Mesendoderm (in vitro differentiated cells): ENCODE measurements around the gene HOTAIR.

ENCODE experiments used
- DNase-seq: peaks from one replicate; pipeline ENCODE4 v3.0.0; 2013
- H2AK5ac ChIP-seq: 2 replicates; pipeline ENCODE4 v1.6.1; 2013; ENCODE audit warnings: low read length, inconsistent platforms
- H2BK120ac ChIP-seq: 2 replicates; pipeline ENCODE4 v1.6.1; 2013; ENCODE audit warnings: low read depth, mild to moderate bottlenecking, low read length, moderate library complexity, mixed read lengths
- H2BK15ac ChIP-seq: replicated peaks from 2 replicates; pipeline ENCODE4 v1.6.1; 2013; ENCODE audit warnings: low read depth, mild to moderate bottlenecking, moderate library complexity
- H2BK5ac ChIP-seq: 2 replicates; pipeline ENCODE4 v1.6.1; 2013; ENCODE audit warnings: low read length, inconsistent platforms
- H3K18ac ChIP-seq: 2 replicates; pipeline ENCODE4 v1.6.1; 2013; ENCODE audit warnings: mild to moderate bottlenecking, low read length, mixed read lengths
- H3K23ac ChIP-seq: one replicate; pipeline ENCODE4 v1.6.1; 2013; ENCODE audit warnings: low read length
- H3K27ac ChIP-seq: 2 replicates; pipeline ENCODE4 v1.5.1; 2013; ENCODE audit warnings: low read depth, mild to moderate bottlenecking, inconsistent platforms, low read length, moderate library complexity
- H3K27me3 ChIP-seq: 2 replicates; pipeline ENCODE4 v1.6.1; 2013; ENCODE audit warnings: low read length, control low read depth, mild to moderate bottlenecking, inconsistent platforms; ENCODE audit not compliant: insufficient read depth, poor library complexity
- H3K36me3 ChIP-seq: 2 replicates; pipeline ENCODE4 v1.6.1; 2013; ENCODE audit warnings: low read length, inconsistent platforms; ENCODE audit not compliant: control insufficient read depth, insufficient read depth
- H3K4ac ChIP-seq: one replicate; pipeline ENCODE4 v1.6.1; 2013; ENCODE audit warnings: low read depth, mild to moderate bottlenecking, low read length, moderate library complexity
- H3K4me1 ChIP-seq: 2 replicates; pipeline ENCODE4 v1.6.1; 2013; ENCODE audit warnings: low read depth, low read length, inconsistent platforms; ENCODE audit not compliant: control insufficient read depth
- H3K4me2 ChIP-seq: 2 replicates; pipeline ENCODE4 v1.6.1; 2013; ENCODE audit warnings: low read length
- H3K4me3 ChIP-seq: 2 replicates; pipeline ENCODE4 v1.5.1; 2013; ENCODE audit warnings: mild to moderate bottlenecking, low read length
- H3K56ac ChIP-seq: one replicate; pipeline ENCODE4 v1.6.1; 2013; ENCODE audit warnings: low read length
- H3K79me1 ChIP-seq: 2 replicates; pipeline ENCODE4 v1.6.1; 2013; ENCODE audit warnings: low read length, inconsistent platforms
- H3K79me2 ChIP-seq: 2 replicates; pipeline ENCODE4 v1.6.1; 2013; ENCODE audit warnings: mild to moderate bottlenecking, low read length; ENCODE audit not compliant: control insufficient read depth, insufficient read depth
- H3K9ac ChIP-seq: 2 replicates; pipeline ENCODE4 v1.6.1; 2013; ENCODE audit warnings: low read length, inconsistent platforms
- H4K5ac ChIP-seq: one replicate; pipeline ENCODE4 v1.6.1; 2013; ENCODE audit warnings: low read length
- H4K8ac ChIP-seq: one replicate; pipeline ENCODE4 v1.6.1; 2013; ENCODE audit warnings: low read depth, mild to moderate bottlenecking, control low read depth, low read length, moderate library complexity
- WGBS: extraction: QIAGEN DNeasy Blood & Tissue Kit; methylation state at CpG from one replicate; pipeline ENCODE4 v1.1.7; 2013; ENCODE audit warnings: low lambda C conversion rate, missing lambda C conversion rate; ENCODE audit not compliant: insufficient coverage; ENCODE audit errors: extremely low coverage; 5-methylcytosine and 5-hydroxymethylcytosine counted together

The HOTAIR gene

GRCh38 chr12:53980802-53981496, 6.2 kb upstream of the HOTAIR start:
- no peak overlapping the region for H3K56ac ChIP-seq
- DNase-seq: no peak
- H3K27ac ChIP-seq: no peak overlapping the region
- no peaks in the 10 kb centered on the region for H3K4me1 ChIP-seq
- no peak overlapping the region for H3K4me3 ChIP-seq
- no peak overlapping the region for H3K9ac ChIP-seq
- no peak overlapping the region for H3K18ac ChIP-seq
- H2AK5ac ChIP-seq: no peak overlapping the region
- no peak overlapping the region for H2BK5ac ChIP-seq
- H4K5ac ChIP-seq: no peak overlapping the region
- peaks cover 86% of the 10 kb centered on the region for H3K27me3 ChIP-seq
- no peak overlapping the region for H2BK15ac ChIP-seq
- no peak overlapping the region for H3K4me2 ChIP-seq
- no peaks in the 10 kb centered on the region for H3K36me3 ChIP-seq
- H3K79me2 ChIP-seq: no peaks in the 10 kb centered on the region
- H4K8ac ChIP-seq: no peak overlapping the region
- no peak overlapping the region for H3K4ac ChIP-seq
- no peak overlapping the region for H2BK120ac ChIP-seq
- WGBS: no CpG with 5 or more reads among the region's 15 CpGs
- H3K23ac ChIP-seq: no peak overlapping the region
- no peaks in the 10 kb centered on the region for H3K79me1 ChIP-seq

- H4K8ac ChIP-seq: no peak overlapping the region
- H3K23ac ChIP-seq: no peak overlapping the region
- H3K36me3 ChIP-seq: no peaks in the 10 kb centered on the region
- H3K4me1 ChIP-seq: no peaks in the 10 kb centered on the region
- H2BK5ac ChIP-seq: no peak overlapping the region
- H4K5ac ChIP-seq: no peak overlapping the region
- no peak overlapping the region for H2BK120ac ChIP-seq
- no peak overlapping the region for H3K4me2 ChIP-seq
- H3K27me3 ChIP-seq: peaks cover 86% of the 10 kb centered on the region
- no peak overlapping the region for H2AK5ac ChIP-seq
- H3K79me2 ChIP-seq: no peaks in the 10 kb centered on the region
- no peak overlapping the region for H3K18ac ChIP-seq
- H3K56ac ChIP-seq: no peak overlapping the region
- H2BK15ac ChIP-seq: no peak overlapping the region
- H3K4ac ChIP-seq: no peak overlapping the region
- no peak overlapping the region for H3K4me3 ChIP-seq
- H3K9ac ChIP-seq: no peak overlapping the region
- no peak for DNase-seq
- H3K79me1 ChIP-seq: no peaks in the 10 kb centered on the region
- no peak overlapping the region for H3K27ac ChIP-seq
- WGBS: no CpG with 5 or more reads among the region's 7 CpGs
These were observed 5.5 kb upstream of the HOTAIR start for GRCh38 chr12:53980104-53980801.

- H3K23ac ChIP-seq: no peak overlapping the region
- no peak for DNase-seq
- no peaks in the 10 kb centered on the region for H3K4me1 ChIP-seq
- H2BK5ac ChIP-seq: no peak overlapping the region
- H2AK5ac ChIP-seq: no peak overlapping the region
- H2BK120ac ChIP-seq: no peak overlapping the region
- H4K8ac ChIP-seq: no peak overlapping the region
- no peak overlapping the region for H3K27ac ChIP-seq
- no CpG with 5 or more reads among the region's 15 CpGs for WGBS
- no peak overlapping the region for H3K4me2 ChIP-seq
- H4K5ac ChIP-seq: no peak overlapping the region
- H2BK15ac ChIP-seq: no peak overlapping the region
- H3K4ac ChIP-seq: no peak overlapping the region
- no peaks in the 10 kb centered on the region for H3K79me2 ChIP-seq
- H3K4me3 ChIP-seq: no peak overlapping the region
- H3K79me1 ChIP-seq: no peaks in the 10 kb centered on the region
- no peaks in the 10 kb centered on the region for H3K36me3 ChIP-seq
- H3K56ac ChIP-seq: no peak overlapping the region
- H3K18ac ChIP-seq: no peak overlapping the region
- H3K9ac ChIP-seq: no peak overlapping the region
- peaks cover 90% of the 10 kb centered on the region for H3K27me3 ChIP-seq
These were observed 4.0 kb upstream of the HOTAIR start for GRCh38 chr12:53978477-53979356.

GRCh38 chr12:53977596-53978445, 3.1 kb upstream of the HOTAIR start:
- Histone ChIP-seq H3K4me2 (no peak overlapping the region), H3K4me1 (no peaks in the 10 kb centered on the region), H3K18ac (no peak overlapping the region), H3K36me3 (no peaks in the 10 kb centered on the region), H2BK15ac (no peak overlapping the region), H3K23ac (no peak overlapping the region), H3K27me3 (peaks cover 90% of the 10 kb centered on the region), H3K27ac (no peak overlapping the region), H3K79me2 (no peaks in the 10 kb centered on the region), H3K4me3 (no peak overlapping the region), H4K8ac (no peak overlapping the region), H3K79me1 (no peaks in the 10 kb centered on the region), H4K5ac (no peak overlapping the region), H2AK5ac (no peak overlapping the region), H3K4ac (no peak overlapping the region), H3K56ac (no peak overlapping the region), H2BK5ac (no peak overlapping the region), H3K9ac (no peak overlapping the region), H2BK120ac (no peak overlapping the region)
- DNase-seq: no peak
- WGBS: no CpG with 5 or more reads among the region's 11 CpGs

GRCh38 chr12:53976823-53977595, 2.3 kb upstream of the HOTAIR start:
- WGBS: no CpG with 5 or more reads among the region's 9 CpGs
- no peak overlapping the region for H3K27ac ChIP-seq

More at GRCh38 chr12:53976823-53977595, 2.3 kb upstream of the HOTAIR start:
- Histone ChIP-seq H4K5ac (no peak overlapping the region), H4K8ac (no peak overlapping the region), H3K79me1 (no peaks in the 10 kb centered on the region), H3K4ac (no peak overlapping the region), H3K36me3 (no peaks in the 10 kb centered on the region), H3K9ac (no peak overlapping the region), H2BK120ac (no peak overlapping the region), H3K4me2 (no peak overlapping the region), H3K4me3 (no peak overlapping the region), H2BK15ac (no peak overlapping the region), H3K79me2 (no peaks in the 10 kb centered on the region), H3K56ac (no peak overlapping the region), H2AK5ac (no peak overlapping the region), H3K4me1 (no peaks in the 10 kb centered on the region), H2BK5ac (no peak overlapping the region), H3K18ac (no peak overlapping the region), H3K27me3 (peaks cover 90% of the 10 kb centered on the region), H3K23ac (no peak overlapping the region)
- DNase-seq: no peak
